Stomach smooth muscle (tissue), 2 donors: ENCODE data around the gene ZNF3.
A peak's percentile ranks its signal among the peaks of the same experiment; 100 is the strongest.

Experiments
- H3K27ac ChIP-seq: one replicate; pipeline ENCODE4 v1.7.0; 2013; ENCODE audit warnings: mild to moderate bottlenecking, low read length, inconsistent platforms
- H3K27me3 ChIP-seq, 2 donors: one replicate each; pipeline ENCODE4 v1.7.0; 2013; ENCODE audit warnings: low read length in 2 of 2; ENCODE audit not compliant: insufficient read depth in 2 of 2, control insufficient read depth in 1 of 2
- H3K36me3 ChIP-seq, 2 donors: one replicate each; pipeline ENCODE4 v1.7.0; 2013; ENCODE audit warnings: low read length in 2 of 2; ENCODE audit not compliant: control insufficient read depth in 2 of 2, insufficient read depth in 2 of 2
- H3K4me1 ChIP-seq: one replicate; pipeline ENCODE4 v1.7.0; 2013; ENCODE audit warnings: low read length; ENCODE audit not compliant: control insufficient read depth, insufficient read depth
- H3K4me3 ChIP-seq, 2 donors: one replicate each; pipeline ENCODE4 v1.7.0; 2013; ENCODE audit warnings: low read length in 2 of 2
- H3K9ac ChIP-seq, 2 donors: one replicate each; pipeline ENCODE4 v1.7.0; 2013; ENCODE audit warnings: low read length in 2 of 2, mild to moderate bottlenecking in 1 of 2
- H3K9me3 ChIP-seq, 2 donors: one replicate each; pipeline ENCODE4 v1.7.0; 2013; ENCODE audit warnings: low read length in 2 of 2; ENCODE audit not compliant: control insufficient read depth in 2 of 2
- donor health status: healthy.
- donor health status: Pancreatic carcinoma.

ZNF3 gene

DNA sequence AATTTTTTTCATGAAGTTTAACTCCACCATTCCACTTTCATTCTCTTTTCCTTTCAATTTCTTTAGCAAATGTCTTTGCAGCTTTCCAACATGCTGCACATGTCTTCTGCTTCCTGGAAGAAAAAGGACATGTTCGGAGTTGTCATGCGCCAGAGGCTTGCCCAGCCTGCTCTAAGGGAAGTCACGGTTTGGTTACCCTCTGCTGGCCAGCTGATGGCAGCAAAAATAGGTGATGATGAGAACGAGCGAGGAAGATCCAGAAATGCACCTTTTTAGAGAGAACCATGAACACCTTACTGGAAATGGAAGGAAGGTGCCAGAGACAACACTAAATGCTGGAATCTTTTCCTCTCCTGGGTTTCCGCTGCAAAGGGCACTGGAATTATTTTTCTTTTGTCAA is 36.8 kb downstream of the ZNF3 start:
- Histone ChIP-seq H3K36me3 (no peaks in the 10 kb centered on the region), H3K4me1 (peaks cover 6% of the 10 kb centered on the region), H3K27ac (no peak overlapping the region), H3K9me3 (no peaks in the 10 kb centered on the region), H3K9ac (no peak overlapping the region), H3K27me3 (no peaks in the 10 kb centered on the region), H3K4me3 (no peak overlapping the region)

- Histone ChIP-seq H3K27me3 (no peaks in the 10 kb centered on the region), H3K36me3 (peaks cover 7 to 10% of the 10 kb centered on the region in 2 donors), H3K9ac (no peak overlapping the region), H3K9me3 (no peaks in the 10 kb centered on the region), H3K27ac (no peak overlapping the region), H3K4me3 (no peak overlapping the region), H3K4me1 (no peaks in the 10 kb centered on the region)
These were observed 40.9 kb downstream of the ZNF3 start for GRCh38 chr7:100040575-100040974.

- H3K27me3 ChIP-seq: no peaks in the 10 kb centered on the region
- H3K27ac ChIP-seq: no peak overlapping the region
- H3K9me3 ChIP-seq: no peaks in the 10 kb centered on the region
- no peak overlapping the region for H3K4me3 ChIP-seq
- peaks cover 2% of the 10 kb centered on the region for H3K4me1 ChIP-seq
- no peak overlapping the region for H3K9ac ChIP-seq
- peaks cover 27% of the 10 kb centered on the region in 2 donors for H3K36me3 ChIP-seq
These were observed 43.2 kb downstream of the ZNF3 start for GRCh38 chr7:100038326-100038725.

DNA sequence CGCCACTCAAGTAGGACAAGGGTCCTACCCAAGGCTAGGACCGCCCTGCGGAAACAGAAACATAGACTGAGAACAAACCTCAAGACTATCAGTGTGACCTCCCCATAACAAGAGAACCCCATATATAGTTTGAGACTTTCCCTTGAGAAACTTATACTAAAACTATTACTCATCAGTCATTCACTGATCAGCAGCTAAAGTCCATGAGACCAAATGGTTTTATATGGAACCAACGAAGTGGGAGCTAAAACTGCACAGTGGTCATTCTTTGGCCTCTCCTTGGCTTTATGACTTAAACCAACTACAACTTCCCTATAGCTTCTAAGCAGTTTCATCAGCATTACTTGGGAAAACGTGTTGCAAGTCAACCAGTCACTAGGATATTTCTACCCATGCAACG is 45.6 kb downstream of the ZNF3 start:
- no peaks in the 10 kb centered on the region for H3K27me3 ChIP-seq
- peaks cover 2% of the 10 kb centered on the region for H3K4me1 ChIP-seq
- H3K9ac ChIP-seq: no peak overlapping the region
- no peaks in the 10 kb centered on the region for H3K9me3 ChIP-seq
- no peak overlapping the region for H3K27ac ChIP-seq
- H3K36me3 ChIP-seq: peaks cover 43 to 45% of the 10 kb centered on the region in 2 donors
- H3K4me3 ChIP-seq: no peak overlapping the region

GRCh38 chr7:100034871-100035510 is 46.5 kb downstream of the ZNF3 start:
- H3K27ac ChIP-seq: no peak overlapping the region
- peaks cover 2% of the 10 kb centered on the region for H3K4me1 ChIP-seq
- no peak overlapping the region for H3K4me3 ChIP-seq
- peaks cover 50 to 54% of the 10 kb centered on the region in 2 donors for H3K36me3 ChIP-seq
- no peak overlapping the region for H3K9ac ChIP-seq
- no peaks in the 10 kb centered on the region for H3K27me3 ChIP-seq
- no peaks in the 10 kb centered on the region for H3K9me3 ChIP-seq

DNA sequence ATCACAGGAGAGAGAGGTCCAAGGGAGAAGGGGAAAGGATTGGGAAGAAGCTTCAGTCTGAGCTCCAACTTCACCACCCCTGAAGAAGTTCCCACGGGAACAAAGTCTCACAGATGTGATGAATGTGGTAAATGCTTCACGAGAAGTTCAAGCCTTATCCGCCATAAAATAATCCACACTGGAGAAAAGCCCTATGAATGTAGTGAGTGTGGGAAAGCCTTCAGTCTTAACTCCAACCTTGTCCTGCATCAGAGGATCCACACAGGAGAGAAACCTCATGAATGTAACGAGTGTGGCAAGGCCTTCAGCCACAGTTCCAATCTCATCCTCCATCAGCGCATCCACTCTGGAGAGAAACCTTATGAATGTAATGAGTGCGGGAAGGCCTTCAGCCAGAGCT is 48.0 kb downstream of the ZNF3 start:
- H3K4me3 ChIP-seq: no peak overlapping the region
- H3K4me1 ChIP-seq: peaks cover 2% of the 10 kb centered on the region
- peaks cover 57 to 62% of the 10 kb centered on the region in 2 donors for H3K36me3 ChIP-seq
- no peak overlapping the region for H3K27ac ChIP-seq
- no peak overlapping the region for H3K9ac ChIP-seq
- H3K9me3 ChIP-seq: no peaks in the 10 kb centered on the region
- no peaks in the 10 kb centered on the region for H3K27me3 ChIP-seq

DNA sequence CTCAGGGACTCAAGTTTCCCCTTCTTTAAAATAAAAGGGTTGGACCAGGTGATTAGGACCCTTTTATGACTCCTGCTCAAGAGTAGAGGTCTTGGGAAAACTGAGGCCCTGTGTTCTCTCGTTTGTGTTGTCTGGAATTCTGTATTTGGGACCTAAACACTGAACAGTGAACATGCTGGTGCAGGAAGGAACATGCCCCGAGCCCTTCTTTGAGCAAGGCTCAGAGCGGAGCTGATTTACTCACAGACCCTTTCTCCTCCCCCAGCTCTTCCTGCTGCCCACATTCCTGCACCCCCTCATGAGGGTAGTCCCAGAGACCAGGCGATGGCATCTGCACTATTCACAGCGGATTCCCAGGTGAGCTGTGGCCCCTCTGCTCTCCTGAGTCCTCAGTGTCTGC is 51.9 kb downstream of the ZNF3 start:
- Histone ChIP-seq H3K4me1 (peaks cover 2% of the 10 kb centered on the region), H3K9me3 (no peaks in the 10 kb centered on the region), H3K27me3 (no peaks in the 10 kb centered on the region), H3K36me3 (peaks cover 56 to 59% of the 10 kb centered on the region in 2 donors), H3K4me3 (no peak overlapping the region), H3K9ac (peak overlapping the region in 1 of 2 donors; percentile 21), H3K27ac (no peak overlapping the region)

DNA sequence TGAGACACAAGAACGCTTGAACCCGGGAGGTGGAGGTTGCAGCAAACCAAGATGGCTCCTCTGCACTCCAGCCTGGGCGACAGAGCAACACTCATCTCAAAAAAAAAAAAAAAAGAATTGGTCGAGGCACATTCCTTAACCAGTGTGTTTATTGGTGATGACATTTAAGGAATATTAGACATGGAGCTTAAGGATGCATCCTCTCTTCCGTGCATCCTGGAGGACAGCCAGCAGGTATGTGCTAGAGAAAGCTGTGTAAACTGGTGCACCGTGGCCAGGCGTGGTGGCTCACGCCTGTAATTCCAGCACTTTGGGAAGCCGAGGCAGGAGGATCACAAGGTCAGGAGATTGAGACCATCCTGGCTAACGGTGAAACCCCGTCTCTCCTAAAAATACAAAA is 54.3 kb downstream of the ZNF3 start:
- Histone ChIP-seq H3K9me3 (no peaks in the 10 kb centered on the region), H3K9ac (no peak overlapping the region), H3K27me3 (no peaks in the 10 kb centered on the region), H3K27ac (no peak overlapping the region), H3K4me1 (no peaks in the 10 kb centered on the region), H3K36me3 (peaks cover 53 to 58% of the 10 kb centered on the region in 2 donors), H3K4me3 (no peak overlapping the region)

- Histone ChIP-seq H3K4me3 (no peak overlapping the region), H3K9me3 (no peaks in the 10 kb centered on the region), H3K27me3 (no peaks in the 10 kb centered on the region), H3K4me1 (peaks cover 2% of the 10 kb centered on the region), H3K27ac (no peak overlapping the region), H3K36me3 (peaks cover 28% of the 10 kb centered on the region in 2 donors), H3K9ac (peak overlapping the region in 1 of 2 donors; percentile 13)
These were observed 57.4 kb downstream of the ZNF3 start for GRCh38 chr7:100024020-100024619.

DNA sequence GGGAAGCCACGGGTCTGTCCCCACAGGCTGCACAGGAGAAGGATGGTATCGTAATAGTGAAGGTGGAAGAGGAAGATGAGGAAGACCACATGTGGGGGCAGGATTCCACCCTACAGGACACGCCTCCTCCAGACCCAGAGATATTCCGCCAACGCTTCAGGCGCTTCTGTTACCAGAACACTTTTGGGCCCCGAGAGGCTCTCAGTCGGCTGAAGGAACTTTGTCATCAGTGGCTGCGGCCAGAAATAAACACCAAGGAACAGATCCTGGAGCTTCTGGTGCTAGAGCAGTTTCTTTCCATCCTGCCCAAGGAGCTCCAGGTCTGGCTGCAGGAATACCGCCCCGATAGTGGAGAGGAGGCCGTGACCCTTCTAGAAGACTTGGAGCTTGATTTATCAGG is 58.0 kb downstream of the ZNF3 start:
- Histone ChIP-seq H3K9ac (peak overlapping the region in 1 of 2 donors; percentile 13), H3K4me3 (no peak overlapping the region), H3K36me3 (peaks cover 28% of the 10 kb centered on the region in 2 donors), H3K4me1 (peaks cover 8% of the 10 kb centered on the region), H3K9me3 (no peaks in the 10 kb centered on the region), H3K27me3 (no peaks in the 10 kb centered on the region), H3K27ac (no peak overlapping the region)

DNA sequence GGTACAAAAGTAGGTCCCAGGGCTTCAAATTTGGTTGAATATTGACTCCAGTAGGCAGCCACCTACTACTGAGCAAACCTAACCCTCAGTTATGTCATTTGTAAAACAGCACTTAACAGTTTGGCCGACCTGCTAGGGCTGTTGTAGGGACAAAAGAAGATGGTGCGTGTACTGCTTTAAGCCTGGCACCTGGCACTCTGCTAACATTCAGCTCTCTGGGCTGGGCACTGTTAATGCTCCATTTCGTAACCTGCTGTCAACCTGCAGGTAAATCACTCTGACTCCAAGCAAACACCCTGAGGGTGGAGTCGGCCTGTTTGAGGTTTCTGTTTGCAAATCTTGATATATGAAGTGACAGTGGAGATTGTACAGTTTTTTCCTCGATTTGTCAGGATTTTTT is 58.9 kb downstream of the ZNF3 start:
- Histone ChIP-seq H3K9me3 (no peaks in the 10 kb centered on the region), H3K27ac (no peak overlapping the region), H3K27me3 (no peaks in the 10 kb centered on the region), H3K36me3 (peaks cover 23 to 28% of the 10 kb centered on the region in 2 donors), H3K9ac (no peak overlapping the region), H3K4me3 (no peak overlapping the region), H3K4me1 (peaks cover 9% of the 10 kb centered on the region)
